Measurements from ENCODE around the gene ZMYND10.

- TF ChIP-seq CTCF (IDR thresholded peaks at IDR 0.05) (no peak), EP300 (IDR thresholded peaks at IDR 0.05) (no peak), POLR2A (IDR thresholded peaks at IDR 0.05) (no peak)
These were observed 38.2 kb upstream of the ZMYND10 start for GRCh38 chr3:50383750-50384149.
